Osteoblast (primary cell): ENCODE results near the gene CCDC137. TPM values are rescaled to one million over a fixed set of nuclear protein-coding genes. Genes with fewer than 3 reads are reported as not detected.

Experiments
- DNase-seq: peaks from one replicate; pipeline ENCODE4 v3.0.0; 2011; ENCODE audit warnings: low spot score, mixed read lengths; ENCODE audit not compliant: insufficient read length; ENCODE audit errors: missing footprints
- H2AFZ ChIP-seq: 2 replicates; pipeline ENCODE4 v1.6.0; 2011; ENCODE audit warnings: mild to moderate bottlenecking, low read length
- H3K27ac ChIP-seq: 2 replicates; pipeline ENCODE4 v1.5.1; 2011; ENCODE audit warnings: mild to moderate bottlenecking, low read depth, low read length, moderate library complexity
- H3K27me3 ChIP-seq: 2 replicates; pipeline ENCODE4 v1.6.0; 2012; ENCODE audit warnings: mild to moderate bottlenecking, control low read depth, inconsistent platforms, low read length, moderate library complexity; ENCODE audit not compliant: insufficient read depth
- H3K36me3 ChIP-seq: 2 replicates; pipeline ENCODE4 v1.5.1; 2011; ENCODE audit warnings: mild to moderate bottlenecking, low read length, control low read depth, moderate library complexity; ENCODE audit not compliant: insufficient read depth
- H3K4me1 ChIP-seq: 2 replicates; pipeline ENCODE4 v1.5.1; 2011; ENCODE audit warnings: mild to moderate bottlenecking, low read length, control low read depth, moderate library complexity; ENCODE audit not compliant: insufficient read depth
- H3K4me2 ChIP-seq: 2 replicates; pipeline ENCODE4 v1.6.0; 2011; ENCODE audit warnings: mild to moderate bottlenecking, low read length; ENCODE audit not compliant: insufficient read depth
- H3K4me3 ChIP-seq: fragments of 200-600 bp; sonication (generic); 3 replicates; pipeline ENCODE4 v1.5.1; 2012; ENCODE audit warnings: mild to moderate bottlenecking, low read length, inconsistent platforms; ENCODE audit not compliant: insufficient read depth
- H3K79me2 ChIP-seq: 2 replicates; pipeline ENCODE4 v1.6.0; 2012; ENCODE audit warnings: mild to moderate bottlenecking, low read length, control low read depth, inconsistent platforms; ENCODE audit not compliant: insufficient read depth
- H3K9me3 ChIP-seq: 2 replicates; pipeline ENCODE4 v1.5.1; 2011; ENCODE audit warnings: low read depth, low read length, control low read depth
- H4K20me1 ChIP-seq: 2 replicates; pipeline ENCODE4 v1.6.0; 2012; ENCODE audit warnings: mild to moderate bottlenecking, low read length, control low read depth; ENCODE audit not compliant: insufficient read depth
- CTCF ChIP-seq: IDR thresholded peaks from 2 replicates; pipeline ENCODE4 v1.5.1; 2011; ENCODE audit warnings: mild to moderate bottlenecking, low read depth, low read length, moderate library complexity; ENCODE audit errors: extremely low read depth
- total RNA-seq: library from RNA; depleted of rRNA; stranded (reverse); fragments of >200 nt; gene quantifications from 2 replicates; pipeline ENCODE4 v1.2.3, GENCODE V29; 2012

Gene CCDC137
- total RNA-seq, 1 donor, result 4.7 TPM

DNA sequence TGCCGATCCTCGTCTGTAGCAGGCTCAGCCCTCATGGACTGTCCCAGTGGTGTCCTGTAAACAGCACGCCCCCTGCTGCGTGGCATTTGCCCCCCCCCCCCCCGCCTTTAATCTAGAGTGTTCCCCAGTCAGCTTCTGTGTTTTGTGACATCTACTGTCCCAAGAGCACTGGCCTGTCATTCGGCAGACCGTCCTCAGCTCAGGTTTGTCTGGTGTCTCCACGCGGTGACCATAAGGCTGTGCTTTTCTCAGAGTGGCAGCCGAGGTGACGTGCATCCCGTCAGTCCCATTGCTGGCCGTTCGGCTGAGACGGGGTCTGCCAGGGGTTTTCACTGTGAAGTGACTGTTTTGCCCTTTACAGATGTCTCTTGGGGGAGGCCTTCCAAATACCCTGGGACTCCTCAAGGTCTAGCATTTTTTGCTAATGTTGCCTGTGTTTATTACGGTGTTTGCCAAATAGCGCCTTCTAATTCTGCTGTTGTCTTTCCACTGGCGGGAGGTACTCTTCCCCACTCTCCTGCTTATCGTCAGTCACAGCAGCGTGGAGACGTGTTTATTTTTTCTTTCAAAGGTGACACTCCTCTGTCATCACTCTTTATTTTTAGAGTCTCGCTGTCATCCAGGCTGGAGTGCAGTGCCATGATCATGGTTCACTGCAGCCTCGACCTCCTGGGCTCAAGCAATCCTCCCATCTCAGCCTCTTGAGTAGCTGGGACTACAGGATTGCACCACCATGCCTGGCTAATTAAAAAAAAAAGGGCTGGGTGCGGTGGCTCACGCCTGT lies 30.9 kb downstream of the CCDC137 start:
- peaks cover 11% of the 10 kb centered on the region for H3K4me1 ChIP-seq
- no peak overlapping the region for H3K4me2 ChIP-seq
- no peak for DNase-seq
- H3K9me3 ChIP-seq, result no peaks in the 10 kb centered on the region
- no peak overlapping the region for H2AFZ ChIP-seq
- H3K79me2 ChIP-seq, result peaks cover 80% of the 10 kb centered on the region
- no peak for TF ChIP-seq CTCF
- H4K20me1 ChIP-seq, result peaks cover 43% of the 10 kb centered on the region
- no peaks in the 10 kb centered on the region for H3K27me3 ChIP-seq
- H3K27ac ChIP-seq, result no peak overlapping the region
- peaks cover 77% of the 10 kb centered on the region for H3K36me3 ChIP-seq
- no peak overlapping the region for H3K4me3 ChIP-seq

GRCh38 chr17:81700353-81701287 lies 34.1 kb downstream of the CCDC137 start:
- Histone ChIP-seq H3K4me2 (no peak overlapping the region), H3K79me2 (peaks cover 83% of the 10 kb centered on the region), H3K4me3 (no peak overlapping the region), H4K20me1 (peaks cover 33% of the 10 kb centered on the region), H3K9me3 (no peaks in the 10 kb centered on the region), H3K27ac (no peak overlapping the region), H3K27me3 (no peaks in the 10 kb centered on the region), H3K36me3 (peaks cover 56% of the 10 kb centered on the region), H3K4me1 (peaks cover 21% of the 10 kb centered on the region), H2AFZ (no peak overlapping the region)
- DNase-seq, result peak; percentile 82
- TF ChIP-seq CTCF, result no peak

- peaks cover 56% of the 10 kb centered on the region for H3K36me3 ChIP-seq
- peak overlapping the region; percentile 93 for H3K4me3 ChIP-seq
- no peaks in the 10 kb centered on the region for H3K27me3 ChIP-seq
- peak; percentile 6 for TF ChIP-seq CTCF
- H3K27ac ChIP-seq, result peak overlapping the region; percentile 28
- H3K79me2 ChIP-seq, result peaks cover 79% of the 10 kb centered on the region
- peak overlapping the region; percentile 96 for H3K4me2 ChIP-seq
- peaks cover 21% of the 10 kb centered on the region for H3K4me1 ChIP-seq
- H4K20me1 ChIP-seq, result peaks cover 35% of the 10 kb centered on the region
- peak; percentile 91 for DNase-seq
- no peaks in the 10 kb centered on the region for H3K9me3 ChIP-seq
- no peak overlapping the region for H2AFZ ChIP-seq
Measured at GRCh38 chr17:81701288-81702071, 34.9 kb downstream of the CCDC137 start.
